Hepatocyte (in vitro differentiated cells): ENCODE measurements around the gene PEX5.

Source experiments
- EZH2 ChIP-seq: fragments of 200-600 bp; sonication (generic); IDR thresholded peaks from 2 replicates; pipeline ENCODE4 v1.6.1; 2016; ENCODE audit warnings: antibody characterized with exemption, mild to moderate bottlenecking, borderline replicate concordance
- TF ChIP-seq, protein P1 (sequence below): fragments of 200-600 bp; sonication (generic); IDR thresholded peaks from 2 replicates; pipeline ENCODE4 v1.5.1; 2016; ENCODE audit warnings: antibody characterized with exemption, mild to moderate bottlenecking; ENCODE audit not compliant: poor library complexity

DNA sequence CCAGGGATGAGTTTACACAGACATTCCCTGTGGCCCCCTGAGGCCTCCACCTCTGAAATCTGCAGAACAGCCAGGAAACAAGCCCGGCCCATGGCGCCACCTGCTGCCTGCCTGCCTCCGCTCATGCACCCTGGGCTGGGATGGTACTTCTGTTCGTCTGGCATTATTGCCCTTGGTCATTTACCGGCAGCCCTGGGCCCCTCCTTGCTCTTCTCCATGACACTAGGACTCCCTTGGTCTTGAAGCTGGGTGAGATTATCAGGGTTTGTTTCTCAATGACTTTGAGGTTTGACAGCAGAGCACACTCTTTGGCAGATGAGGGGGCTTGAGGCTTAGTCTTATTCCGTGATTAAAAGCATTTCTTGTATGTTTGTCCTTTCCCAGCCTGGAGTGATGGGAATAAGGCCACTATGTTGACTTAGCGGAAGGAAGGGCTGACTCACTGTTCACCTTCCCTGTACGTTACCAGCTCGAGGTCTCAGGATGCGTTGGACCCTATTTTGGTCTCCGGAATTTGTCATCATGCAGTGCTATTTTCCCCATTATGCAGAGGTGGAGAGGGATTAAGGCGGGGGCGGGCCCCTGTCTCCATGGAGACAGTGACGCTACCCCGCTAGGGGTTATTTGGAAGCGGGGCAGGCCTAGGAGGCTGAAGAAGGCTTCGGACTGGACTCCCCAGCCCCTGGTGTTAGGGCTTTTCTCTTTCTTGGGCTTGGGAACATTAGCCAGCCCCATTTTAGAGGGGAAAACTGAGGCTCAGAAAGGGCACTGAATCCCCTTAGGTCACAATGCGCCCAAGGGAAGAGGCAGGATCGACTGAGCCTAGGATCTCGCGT, 706 bp upstream of the PEX5 start:
- TF ChIP-seq, protein P1, sequence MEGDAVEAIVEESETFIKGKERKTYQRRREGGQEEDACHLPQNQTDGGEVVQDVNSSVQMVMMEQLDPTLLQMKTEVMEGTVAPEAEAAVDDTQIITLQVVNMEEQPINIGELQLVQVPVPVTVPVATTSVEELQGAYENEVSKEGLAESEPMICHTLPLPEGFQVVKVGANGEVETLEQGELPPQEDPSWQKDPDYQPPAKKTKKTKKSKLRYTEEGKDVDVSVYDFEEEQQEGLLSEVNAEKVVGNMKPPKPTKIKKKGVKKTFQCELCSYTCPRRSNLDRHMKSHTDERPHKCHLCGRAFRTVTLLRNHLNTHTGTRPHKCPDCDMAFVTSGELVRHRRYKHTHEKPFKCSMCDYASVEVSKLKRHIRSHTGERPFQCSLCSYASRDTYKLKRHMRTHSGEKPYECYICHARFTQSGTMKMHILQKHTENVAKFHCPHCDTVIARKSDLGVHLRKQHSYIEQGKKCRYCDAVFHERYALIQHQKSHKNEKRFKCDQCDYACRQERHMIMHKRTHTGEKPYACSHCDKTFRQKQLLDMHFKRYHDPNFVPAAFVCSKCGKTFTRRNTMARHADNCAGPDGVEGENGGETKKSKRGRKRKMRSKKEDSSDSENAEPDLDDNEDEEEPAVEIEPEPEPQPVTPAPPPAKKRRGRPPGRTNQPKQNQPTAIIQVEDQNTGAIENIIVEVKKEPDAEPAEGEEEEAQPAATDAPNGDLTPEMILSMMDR: peak; percentile 68
- TF ChIP-seq EZH2: no peak
